B cell (primary cell): ENCODE results near the gene MNX1. TPM values are rescaled to one million over a fixed set of nuclear protein-coding genes. Genes with fewer than 3 reads are reported as not detected.

Source experiments
- ATAC-seq: fragments of 200-7000 bp; cut with Tn5 transposase; one replicate; pipeline ENCODE4 v1.10.0; 2021; ENCODE audit warnings: low read depth, mild to moderate bottlenecking, moderate number of reproducible peaks, moderate library complexity
- CTCF ChIA-PET: fragments of 350-600 bp; sonication (Branson Sonifier 250); formaldehyde crosslinking; loops from one replicate; lab custom pipeline; 2021; ENCODE audit warnings: antibody characterized with exemption, inconsistent platforms; lab: Charles Lee
- POLR2A ChIA-PET: fragments of 350-600 bp; sonication (Branson Sonifier 250); formaldehyde crosslinking; loops from one replicate; lab custom pipeline; 2021; ENCODE audit warnings: antibody characterized with exemption; lab: Charles Lee
- DNase-seq: peaks from one replicate; pipeline ENCODE4 v3.0.0; 2013
- H2AFZ ChIP-seq: 2 replicates; pipeline ENCODE4 v1.6.1; 2012; ENCODE audit warnings: mild to moderate bottlenecking, low read depth, low read length; ENCODE audit not compliant: insufficient read depth, poor library complexity, severe bottlenecking
- H3K27ac ChIP-seq, 2 donors: 1 replicate in 1 of 2; 2 replicates in 1 of 2; pipeline ENCODE4 v1.5.1; 2012 to 2013; ENCODE audit warnings: low read length in 2 of 2, mild to moderate bottlenecking in 2 of 2, moderate library complexity in 1 of 2
- H3K27me3 ChIP-seq, 4 experiments: fragments of 200-600 bp in 1 of 4; sonication (generic) in 1 of 4; replicated peaks in 1 of 4; 1 replicate in 2 of 4; 2 replicates in 2 of 4; pipeline versions ENCODE4 v1.6.1 to v1.7.0; 2013 to 2016; ENCODE audit warnings: low read length in 3 of 4, mild to moderate bottlenecking in 2 of 4, mixed read lengths in 1 of 4, moderate library complexity in 1 of 4; ENCODE audit not compliant: insufficient read depth in 4 of 4, control insufficient read depth in 3 of 4; ENCODE audit errors: control extremely low read depth in 1 of 4
- H3K36me3 ChIP-seq, 2 experiments: replicated peaks in 1 of 2; 1 replicate in 1 of 2; 2 replicates in 1 of 2; pipeline versions ENCODE4 v1.6.1 to v1.7.1; 2013; ENCODE audit warnings: low read length in 1 of 2; ENCODE audit not compliant: insufficient read depth in 2 of 2, control insufficient read depth in 1 of 2; ENCODE audit errors: control extremely low read depth in 1 of 2, extremely low read depth in 1 of 2
- H3K4me1 ChIP-seq, 2 donors: fragments of 200-600 bp in 1 of 2; sonication (generic) in 1 of 2; 1 replicate in 1 of 2; 2 replicates in 1 of 2; pipeline versions ENCODE4 v1.5.1 to v1.6.1; 2013 to 2017; ENCODE audit warnings: low read length in 2 of 2; ENCODE audit not compliant: control insufficient read depth in 2 of 2, insufficient read depth in 2 of 2
- H3K4me2 ChIP-seq: replicated peaks from 2 replicates; pipeline ENCODE3; 2012; ENCODE audit warnings: mild to moderate bottlenecking, low read depth, low read length; ENCODE audit not compliant: poor library complexity, severe bottlenecking
- H3K4me3 ChIP-seq, 5 experiments: fragments of 200-600 bp in 1 of 5; sonication (generic) in 1 of 5; 1 replicate in 3 of 5; 2 replicates in 2 of 5; pipeline versions ENCODE4 v1.5.1 to v1.7.0; 2011 to 2016; ENCODE audit warnings: low read length in 4 of 5, mild to moderate bottlenecking in 4 of 5, low read depth in 2 of 5, control low read depth in 1 of 5, moderate library complexity in 1 of 5; ENCODE audit not compliant: insufficient read depth in 1 of 5; ENCODE audit errors: control extremely low read depth in 1 of 5, extremely low read depth in 1 of 5
- H3K79me2 ChIP-seq: fragments of 200-600 bp; sonication (generic); one replicate; pipeline ENCODE4 v1.6.0; 2016; ENCODE audit warnings: low read length; ENCODE audit not compliant: control insufficient read depth, insufficient read depth
- H3K9ac ChIP-seq: fragments of 200-600 bp; sonication (generic); 2 replicates; pipeline ENCODE4 v1.6.1; 2017; ENCODE audit warnings: mild to moderate bottlenecking, low read length, moderate library complexity
- H3K9me3 ChIP-seq, 3 donors: one replicate each; pipeline versions ENCODE4 v1.6.1 to v1.7.1; 2013; ENCODE audit warnings: low read length in 2 of 3; ENCODE audit not compliant: control insufficient read depth in 2 of 3, insufficient read depth in 1 of 3; ENCODE audit errors: control extremely low read depth in 1 of 3
- H4K20me1 ChIP-seq: 2 replicates; pipeline ENCODE4 v1.6.0; 2012; ENCODE audit warnings: mild to moderate bottlenecking, low read length; ENCODE audit not compliant: insufficient read depth, control insufficient read depth, poor library complexity, severe bottlenecking
- H3K27ac Mint-ChIP-seq: one replicate; pipeline ENCODE4 v1.8.0; 2021; ENCODE audit warnings: mixed read lengths
- H3K27me3 Mint-ChIP-seq: one replicate; pipeline ENCODE4 v1.8.0; 2021; ENCODE audit warnings: mixed read lengths
- H3K4me1 Mint-ChIP-seq: one replicate; pipeline ENCODE4 v1.8.0; 2021; ENCODE audit warnings: mixed read lengths
- H3K4me3 Mint-ChIP-seq: one replicate; pipeline ENCODE4 v1.8.0; 2021; ENCODE audit warnings: mixed read lengths
- H3K9me3 Mint-ChIP-seq: one replicate; pipeline ENCODE4 v1.8.0; 2022; ENCODE audit warnings: mixed read lengths; ENCODE audit not compliant: insufficient read depth
- CTCF ChIP-seq: fragments of 200-600 bp; IDR thresholded peaks from one replicate; pipeline ENCODE4 v1.8.0; 2022; ENCODE audit warnings: antibody characterized with exemption, mild to moderate bottlenecking
- EZH2 ChIP-seq: IDR thresholded peaks from 2 replicates; pipeline ENCODE4 v1.6.1; 2012; ENCODE audit warnings: borderline replicate concordance, low read depth, mild to moderate bottlenecking, moderate library complexity, low read length; ENCODE audit not compliant: insufficient read depth, poor library complexity, severe bottlenecking
- WGBS: methylation state at CpG from one replicate; pipeline ENCODE4 v1.1.5; 2013; ENCODE audit warnings: missing lambda C conversion rate; ENCODE audit not compliant: insufficient coverage; 5-methylcytosine and 5-hydroxymethylcytosine counted together
- intact Hi-C: fragments of 100-400 bp; cut with micrococcal nuclease; formaldehyde crosslinking; loops from one replicate; pipeline ENCODE4 v1.10.0; 2022
- polyA plus RNA-seq: library from polyadenylated mRNA; depleted of rRNA; stranded (reverse); fragments of >200 nt; gene quantifications from 2 replicates; pipeline ENCODE4 v1.2.3, GENCODE V29; 2012
- total RNA-seq, 2 donors: library from RNA; stranded (reverse); fragments of 120-200 nt in 1 of 2; gene quantifications; 1 replicate in 1 of 2; 2 replicates in 1 of 2; pipeline versions ENCODE4 v1.2.3 to v1.2.4, GENCODE V29; 2013 to 2022

MNX1 gene
- total and polyA plus RNA-seq, 2 donors (not counting 1 experiment from before 2014, with no cell fraction given) = not detected

GRCh38 chr7:157016352-157017041, 6.0 kb upstream of the MNX1 start:
- Histone ChIP-seq H3K27ac (no peak overlapping the region), H3K9ac (no peak overlapping the region), H2AFZ (peak overlapping the region; percentile 38), H3K4me2 (peak overlapping the region; percentile 5), H4K20me1 (no peaks in the 10 kb centered on the region), H3K36me3 (no peaks in the 10 kb centered on the region), H3K4me3 (no peak overlapping the region), H3K9me3 (peaks cover 0 to 51% (median 0%) of the 10 kb centered on the region in 3 donors), H3K79me2 (no peaks in the 10 kb centered on the region), H3K27me3 (peaks cover 0 to 94% (median 59%) of the 10 kb centered on the region in 4 experiments), H3K4me1 (peaks cover 33 to 36% of the 10 kb centered on the region in 2 donors)
- TF ChIP-seq CTCF (no peak), EZH2 (no peak)
- CTCF ChIA-PET = interaction anchor here (0.8 kb wide), 1 partner anchor 36 kb away, joined by 3 read pairs; no protein-coding TSS in a partner anchor
- DNase-seq (peak; percentile 26), ATAC-seq (no peak)
- Mint-ChIP-seq H3K27ac (no peak overlapping the region), H3K4me3 (no peak overlapping the region), H3K9me3 (no peaks in the 10 kb centered on the region), H3K27me3 (peaks cover 60% of the 10 kb centered on the region), H3K4me1 (peaks cover 19% of the 10 kb centered on the region)
- intact Hi-C loops = no loop called here
- POLR2A ChIA-PET = interaction anchor here (0.6 kb wide), 1 partner anchor 68 kb away, joined by 3 read pairs; no protein-coding TSS in a partner anchor
- 6% methylated on average over 14 of the region's 16 CpGs for WGBS

DNA sequence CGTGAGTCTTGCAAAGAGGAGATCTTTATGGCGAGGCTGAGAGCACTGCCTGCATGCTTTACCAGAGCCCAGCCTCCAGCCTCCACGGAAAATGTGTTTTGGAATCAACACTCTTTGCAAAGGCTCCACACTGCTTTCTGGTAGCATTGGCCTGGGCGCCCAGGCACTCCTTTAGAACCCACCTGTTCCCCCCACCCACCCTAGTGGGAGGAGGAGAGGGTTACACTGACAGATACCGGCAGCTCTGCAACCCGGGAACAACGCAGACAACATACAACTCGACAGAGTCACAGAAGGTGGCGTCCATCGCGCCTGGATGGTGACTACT, 5.5 kb upstream of the MNX1 start:
- 18% methylated on average over 5 of the region's 11 CpGs for WGBS
- Histone ChIP-seq H3K4me3 (no peak overlapping the region), H4K20me1 (no peaks in the 10 kb centered on the region), H3K36me3 (no peaks in the 10 kb centered on the region), H3K79me2 (no peaks in the 10 kb centered on the region), H2AFZ (peak overlapping the region; percentile 38), H3K4me1 (peaks cover 36 to 39% of the 10 kb centered on the region in 2 donors), H3K9ac (no peak overlapping the region), H3K9me3 (peaks cover 0 to 55% (median 0%) of the 10 kb centered on the region in 3 donors), H3K27me3 (peaks cover 0 to 96% (median 60%) of the 10 kb centered on the region in 4 experiments), H3K27ac (no peak overlapping the region), H3K4me2 (peak overlapping the region; percentile 5)
- TF ChIP-seq EZH2 (no peak), CTCF (no peak)
- peaks cover 23% of the 10 kb centered on the region for H3K4me1 Mint-ChIP-seq
- peaks cover 61% of the 10 kb centered on the region for H3K27me3 Mint-ChIP-seq
- no peak overlapping the region for H3K4me3 Mint-ChIP-seq
- intact Hi-C loops = no loop called here
- ATAC-seq (no peak), DNase-seq (no peak)
- H3K9me3 Mint-ChIP-seq = no peaks in the 10 kb centered on the region
- no peak overlapping the region for H3K27ac Mint-ChIP-seq
- CTCF ChIA-PET = no interaction called here
- POLR2A ChIA-PET = interaction anchor here (0.6 kb wide), 1 partner anchor 67 kb away, joined by 3 read pairs; no protein-coding TSS in a partner anchor
